ENCODE results near the gene COL13A1. TPM values are rescaled to one million over a fixed set of nuclear protein-coding genes. Genes with fewer than 3 reads are reported as not detected.

The COL13A1 gene
- total RNA-seq, 2 experiments from 2014 or later: not detected

- Mint-ChIP-seq H3K36me3 (no peaks in the 10 kb centered on the region), H3K4me3 (no peak overlapping the region), H3K27ac (no peak overlapping the region), H3K9me3 (no peaks in the 10 kb centered on the region), H3K27me3 (peaks cover 59% of the 10 kb centered on the region), H3K4me1 (peaks cover 7% of the 10 kb centered on the region)
- DNase-seq: no peak
Observed at GRCh38 chr10:69803809-69804208, 2.1 kb downstream of the COL13A1 start.

DNA sequence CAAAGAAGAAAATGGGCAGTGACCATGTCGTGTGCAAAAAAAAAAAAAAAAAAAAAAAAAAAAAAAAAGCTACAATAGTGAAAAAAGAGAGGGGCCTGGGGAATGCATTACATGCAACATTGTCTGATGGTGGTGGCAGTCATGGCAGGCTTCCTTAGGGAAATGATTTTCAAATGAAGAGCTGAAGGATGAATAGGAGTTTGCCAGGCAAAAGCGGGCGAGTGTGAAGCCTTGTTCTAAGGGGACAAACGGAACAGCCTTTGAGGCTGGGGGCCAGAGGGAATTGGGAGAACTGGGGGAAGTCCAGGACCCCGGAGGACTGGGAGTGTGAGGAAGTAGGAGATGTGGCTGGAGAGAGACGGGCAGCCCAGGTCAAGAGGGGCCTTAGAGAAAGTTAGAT lies 3.1 kb downstream of the COL13A1 start:
- Mint-ChIP-seq H3K27ac (no peak overlapping the region), H3K27me3 (peaks cover 51% of the 10 kb centered on the region), H3K4me1 (peaks cover 7% of the 10 kb centered on the region), H3K36me3 (no peaks in the 10 kb centered on the region), H3K9me3 (no peaks in the 10 kb centered on the region), H3K4me3 (no peak overlapping the region)
- no peak for DNase-seq

DNA sequence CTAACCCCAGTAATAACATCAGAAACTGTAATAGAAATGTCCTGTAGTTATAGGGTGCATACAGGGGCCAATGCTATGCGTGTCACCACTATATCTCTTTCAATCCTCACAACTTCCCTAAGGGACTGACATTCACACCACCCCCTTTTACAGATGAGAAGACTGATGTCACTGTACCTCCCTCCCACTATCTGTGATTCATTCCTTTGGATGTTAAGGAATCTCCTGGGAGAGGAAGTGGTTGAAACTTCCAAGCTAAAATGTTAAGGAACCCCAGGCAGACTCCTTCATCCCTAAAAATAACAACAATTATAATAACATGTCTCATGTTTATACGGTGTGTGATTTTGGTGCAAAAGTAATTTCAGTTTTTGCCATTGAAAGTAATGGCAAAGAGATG lies 5.4 kb downstream of the COL13A1 start:
- no peak overlapping the region for H3K27ac Mint-ChIP-seq
- DNase-seq: no peak
- no peak overlapping the region for H3K4me3 Mint-ChIP-seq
- H3K9me3 Mint-ChIP-seq: no peaks in the 10 kb centered on the region
- peaks cover 29% of the 10 kb centered on the region for H3K27me3 Mint-ChIP-seq
- no peaks in the 10 kb centered on the region for H3K4me1 Mint-ChIP-seq
- no peaks in the 10 kb centered on the region for H3K36me3 Mint-ChIP-seq

GRCh38 chr10:69807696-69808095 lies 6.0 kb downstream of the COL13A1 start:
- Mint-ChIP-seq H3K4me3 (no peak overlapping the region), H3K36me3 (no peaks in the 10 kb centered on the region), H3K4me1 (no peaks in the 10 kb centered on the region), H3K27ac (no peak overlapping the region), H3K9me3 (no peaks in the 10 kb centered on the region), H3K27me3 (peaks cover 24% of the 10 kb centered on the region)
- DNase-seq: no peak

DNA sequence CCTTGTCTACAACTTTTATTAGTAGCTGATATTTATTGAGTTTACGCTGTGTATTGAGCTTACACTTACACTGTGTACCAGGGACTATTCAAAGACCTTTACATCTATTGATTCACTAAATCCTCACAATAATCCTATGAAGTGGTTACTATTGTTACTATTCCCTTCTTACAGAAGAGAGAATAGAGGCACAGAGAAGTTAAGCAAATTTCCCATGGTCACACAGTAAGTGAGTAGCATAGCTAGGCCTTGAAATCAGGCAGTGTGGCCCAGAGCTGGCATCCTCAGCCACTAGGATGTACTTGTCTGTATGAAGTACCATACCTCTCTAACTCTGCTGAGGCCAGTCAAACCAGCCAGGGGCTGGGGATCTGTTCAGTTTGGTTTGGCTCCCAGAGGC lies 7.6 kb downstream of the COL13A1 start:
- Mint-ChIP-seq H3K4me1 (no peaks in the 10 kb centered on the region), H3K9me3 (no peaks in the 10 kb centered on the region), H3K27me3 (peaks cover 10% of the 10 kb centered on the region), H3K36me3 (no peaks in the 10 kb centered on the region), H3K27ac (no peak overlapping the region), H3K4me3 (no peak overlapping the region)
- no peak for DNase-seq

GRCh38 chr10:69810097-69810496 lies 8.4 kb downstream of the COL13A1 start:
- DNase-seq: no peak
- no peaks in the 10 kb centered on the region for H3K36me3 Mint-ChIP-seq
- no peaks in the 10 kb centered on the region for H3K4me1 Mint-ChIP-seq
- no peak overlapping the region for H3K4me3 Mint-ChIP-seq
- no peaks in the 10 kb centered on the region for H3K9me3 Mint-ChIP-seq
- no peak overlapping the region for H3K27ac Mint-ChIP-seq
- H3K27me3 Mint-ChIP-seq: peaks cover 4% of the 10 kb centered on the region

DNA sequence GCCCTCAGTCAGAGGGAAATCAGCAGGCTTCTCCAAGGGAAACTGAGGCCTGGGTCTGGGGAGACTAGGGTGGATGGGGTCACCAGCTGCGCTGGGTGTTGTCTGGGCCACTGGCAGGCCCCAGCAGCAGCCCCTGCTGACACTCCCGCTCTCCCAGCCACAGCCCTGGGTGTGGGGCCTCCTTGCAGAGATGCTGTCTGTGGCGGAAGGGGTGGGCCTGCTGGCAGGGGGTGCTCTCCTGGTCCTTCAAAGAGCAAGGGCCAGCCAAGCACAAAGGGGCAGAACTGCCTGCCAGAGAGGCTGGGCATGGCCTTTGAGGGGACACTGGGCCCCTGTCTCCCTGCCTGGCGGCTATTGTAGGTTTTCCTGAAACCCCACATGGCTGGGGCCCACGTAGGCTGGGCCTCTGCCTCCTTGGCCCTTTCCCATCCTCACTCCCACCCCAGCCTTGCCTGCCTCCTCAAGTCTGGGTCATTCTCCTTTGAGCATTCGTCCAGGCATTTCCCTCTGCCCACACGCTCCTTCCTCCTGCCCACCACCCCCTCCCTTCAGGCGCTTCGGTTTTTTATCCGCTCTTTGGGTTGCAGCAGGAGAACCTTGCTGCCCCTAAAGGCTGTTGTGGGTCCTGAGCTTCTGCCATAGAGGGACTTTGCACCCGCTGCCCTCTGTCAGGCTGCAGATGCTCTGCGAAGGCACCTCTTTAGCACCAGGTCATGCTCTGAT lies 9.1 kb downstream of the COL13A1 start:
- no peak overlapping the region for H3K27ac Mint-ChIP-seq
- H3K27me3 Mint-ChIP-seq: peaks cover 4% of the 10 kb centered on the region
- H3K9me3 Mint-ChIP-seq: no peaks in the 10 kb centered on the region
- no peaks in the 10 kb centered on the region for H3K36me3 Mint-ChIP-seq
- no peaks in the 10 kb centered on the region for H3K4me1 Mint-ChIP-seq
- no peak for DNase-seq
- H3K4me3 Mint-ChIP-seq: no peak overlapping the region

DNA sequence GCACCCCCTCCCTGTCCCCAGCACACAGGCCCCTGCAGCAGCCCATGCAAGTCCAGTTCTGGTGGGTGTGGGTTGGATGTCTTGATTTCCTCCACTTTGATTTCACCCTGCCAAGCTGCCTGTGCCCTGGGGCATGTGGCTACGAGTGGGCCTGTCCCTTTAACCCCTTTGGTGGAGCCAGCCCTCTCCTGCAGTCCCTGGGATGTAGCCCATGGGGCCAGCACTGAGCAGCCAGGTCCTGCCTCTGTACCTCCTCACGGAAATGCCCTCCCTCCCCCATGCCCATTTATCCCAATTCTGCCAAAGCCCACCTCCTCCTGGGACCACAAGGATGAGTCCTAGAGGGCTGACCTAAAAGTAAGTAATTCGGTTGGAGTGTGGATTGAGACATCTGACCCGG lies 11.9 kb downstream of the COL13A1 start:
- Mint-ChIP-seq H3K27me3 (peaks cover 12% of the 10 kb centered on the region), H3K36me3 (no peaks in the 10 kb centered on the region), H3K4me1 (peaks cover 5% of the 10 kb centered on the region), H3K9me3 (no peaks in the 10 kb centered on the region), H3K4me3 (no peak overlapping the region), H3K27ac (no peak overlapping the region)
- DNase-seq: no peak

DNA sequence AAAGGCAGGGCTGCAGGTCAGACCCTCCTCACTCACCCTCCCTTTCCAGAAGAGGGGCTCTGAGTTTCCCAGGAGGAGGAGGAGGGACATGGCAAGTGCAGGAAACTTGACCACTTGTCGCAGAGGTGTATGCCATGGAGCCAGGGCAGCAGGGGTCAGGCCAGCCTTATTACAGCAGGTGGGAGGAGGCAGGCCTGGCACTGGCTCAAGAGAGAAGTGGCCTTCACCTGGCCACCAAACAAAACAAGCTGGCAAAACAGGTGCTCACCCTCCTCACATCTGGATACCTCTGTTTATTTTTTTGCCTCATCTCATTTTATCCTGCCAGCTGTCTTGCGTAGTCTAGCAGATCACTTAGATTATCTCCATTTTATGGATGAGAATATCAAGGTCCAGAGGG lies 12.5 kb downstream of the COL13A1 start:
- Mint-ChIP-seq H3K9me3 (peaks cover 2% of the 10 kb centered on the region), H3K4me1 (peaks cover 5% of the 10 kb centered on the region), H3K27me3 (peaks cover 12% of the 10 kb centered on the region), H3K27ac (no peak overlapping the region), H3K4me3 (no peak overlapping the region), H3K36me3 (no peaks in the 10 kb centered on the region)
- no peak for DNase-seq

DNA sequence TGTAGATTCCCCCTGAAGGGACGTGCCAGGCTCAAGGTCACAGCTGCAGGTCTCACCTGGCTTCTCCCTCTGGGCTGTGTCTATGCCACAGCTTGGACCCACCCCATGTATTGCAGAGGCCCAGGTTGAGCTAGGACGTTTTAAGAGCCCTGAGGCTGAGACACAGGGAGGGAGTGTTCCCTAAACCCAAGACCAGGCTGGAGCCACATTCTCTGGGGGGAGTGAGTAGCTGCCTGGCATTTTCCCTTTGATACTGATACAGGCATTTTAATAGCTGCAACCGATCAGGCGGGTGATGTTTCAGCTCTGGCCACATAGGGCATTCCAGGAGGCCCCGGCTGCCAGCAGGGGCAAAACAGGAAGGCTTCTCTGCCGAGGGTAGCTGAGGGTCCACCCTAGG lies 13.4 kb downstream of the COL13A1 start:
- no peak overlapping the region for H3K27ac Mint-ChIP-seq
- peaks cover 3% of the 10 kb centered on the region for H3K36me3 Mint-ChIP-seq
- peaks cover 7% of the 10 kb centered on the region for H3K4me1 Mint-ChIP-seq
- H3K4me3 Mint-ChIP-seq: no peak overlapping the region
- DNase-seq: no peak
- H3K27me3 Mint-ChIP-seq: peaks cover 12% of the 10 kb centered on the region
- H3K9me3 Mint-ChIP-seq: peaks cover 7% of the 10 kb centered on the region

GRCh38 chr10:69816521-69816920 lies 14.8 kb downstream of the COL13A1 start:
- no peak overlapping the region for H3K4me3 Mint-ChIP-seq

GRCh38 chr10:69817078-69817581 lies 15.4 kb downstream of the COL13A1 start:
- Mint-ChIP-seq H3K36me3 (peaks cover 3% of the 10 kb centered on the region), H3K4me1 (peaks cover 9% of the 10 kb centered on the region), H3K27me3 (peaks cover 12% of the 10 kb centered on the region), H3K27ac (no peak overlapping the region), H3K4me3 (no peak overlapping the region), H3K9me3 (peaks cover 7% of the 10 kb centered on the region)
- DNase-seq: no peak

More at GRCh38 chr10:69816521-69816920, 14.8 kb downstream of the COL13A1 start:
- Mint-ChIP-seq H3K9me3 (peaks cover 7% of the 10 kb centered on the region), H3K4me1 (peaks cover 9% of the 10 kb centered on the region), H3K27me3 (peaks cover 12% of the 10 kb centered on the region), H3K27ac (no peak overlapping the region), H3K36me3 (peaks cover 3% of the 10 kb centered on the region)
- DNase-seq: no peak

GRCh38 chr10:69818676-69819239 lies 17.1 kb downstream of the COL13A1 start:
- Mint-ChIP-seq H3K4me1 (peaks cover 9% of the 10 kb centered on the region), H3K27me3 (peaks cover 12% of the 10 kb centered on the region), H3K4me3 (no peak overlapping the region)

GRCh38 chr10:69819716-69820506 lies 18.2 kb downstream of the COL13A1 start:
- Mint-ChIP-seq H3K27ac (no peak overlapping the region), H3K27me3 (peaks cover 12% of the 10 kb centered on the region), H3K4me3 (no peak overlapping the region), H3K4me1 (peaks cover 9% of the 10 kb centered on the region), H3K9me3 (peaks cover 7% of the 10 kb centered on the region), H3K36me3 (peaks cover 3% of the 10 kb centered on the region)
- no peak for DNase-seq

More at GRCh38 chr10:69818676-69819239, 17.1 kb downstream of the COL13A1 start:
- no peak for DNase-seq
- Mint-ChIP-seq H3K9me3 (peaks cover 7% of the 10 kb centered on the region), H3K36me3 (peaks cover 3% of the 10 kb centered on the region), H3K27ac (no peak overlapping the region)

DNA sequence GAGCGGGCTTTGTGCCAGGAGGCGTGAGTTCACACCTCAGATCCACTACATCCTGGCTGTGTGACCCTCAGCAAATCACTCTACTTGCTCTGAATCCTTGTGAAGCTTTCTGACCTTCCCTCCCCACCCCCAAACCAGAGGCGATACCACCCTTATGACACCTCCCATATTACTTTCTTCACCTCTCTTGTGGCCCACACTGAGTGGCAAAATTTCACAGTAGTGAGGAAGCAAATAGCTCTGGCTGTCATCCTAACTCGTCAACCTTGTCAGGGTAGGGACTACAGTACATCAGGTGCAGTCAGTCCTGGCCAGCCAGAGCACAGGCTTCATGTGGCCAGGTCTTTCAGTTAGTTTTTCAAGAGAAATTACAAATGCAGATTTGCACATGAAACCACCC lies 19.1 kb downstream of the COL13A1 start:
- peak overlapping the region; percentile 14 for H3K27ac Mint-ChIP-seq

More for the DNA sequence above, 19.1 kb downstream of the COL13A1 start:
- H3K36me3 Mint-ChIP-seq: peaks cover 3% of the 10 kb centered on the region
- H3K27me3 Mint-ChIP-seq: peaks cover 12% of the 10 kb centered on the region
- DNase-seq: no peak
- peaks cover 9% of the 10 kb centered on the region for H3K4me1 Mint-ChIP-seq
- H3K4me3 Mint-ChIP-seq: no peak overlapping the region
- peaks cover 7% of the 10 kb centered on the region for H3K9me3 Mint-ChIP-seq

Data from activated naive CD8-positive, alpha-beta T cell treated with anti-CD3 and anti-CD28 coated beads for 36 hours (primary cell).